NCI-H748 (cell line): Measurements from ENCODE around the gene THSD7B.
"Not testable (repeated sequence)": the region's sequence is repeated elsewhere in the genome, so short reads cannot be mapped to it uniquely, and the experiment has no call there.

ENCODE experiments used
- DNase-seq: peaks from one replicate; lab custom pipeline; 2025; ENCODE audit not compliant: unreplicated experiment; lab: John Stamatoyannopoulos, UW

Gene THSD7B

GRCh38 chr2:137672989-137673552, 907.7 kb downstream of the THSD7B start:
- DNase-seq: no peak

- no peak for DNase-seq
These were observed 909.6 kb downstream of the THSD7B start for GRCh38 chr2:137674991-137675390.

- DNase-seq: peak; percentile 31
These were observed 910.4 kb downstream of the THSD7B start for GRCh38 chr2:137675584-137676327.

DNA sequence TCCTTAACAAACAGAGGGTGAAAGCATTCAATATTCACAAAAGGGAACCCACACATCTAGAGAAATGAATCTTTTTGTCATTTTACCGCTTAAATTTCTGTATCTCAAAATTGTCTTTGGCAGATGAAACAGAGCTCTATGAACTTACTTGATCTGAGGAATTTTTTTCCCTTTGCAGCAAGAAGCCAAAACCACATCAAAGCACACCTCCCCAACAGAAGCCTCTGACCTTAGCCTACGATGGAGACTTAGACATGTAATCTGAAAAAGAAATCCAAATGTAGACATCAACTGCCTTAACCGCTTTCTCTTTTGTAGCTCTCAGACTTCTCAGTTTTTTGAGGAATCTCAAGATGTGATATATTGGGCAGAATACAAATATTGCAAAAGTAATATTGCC, 911.0 kb downstream of the THSD7B start:
- no peak for DNase-seq

GRCh38 chr2:137677466-137677865, 912.1 kb downstream of the THSD7B start:
- peak; percentile 21 for DNase-seq

GRCh38 chr2:137689549-137689948, 924.2 kb downstream of the THSD7B start:
- no peak for DNase-seq

GRCh38 chr2:137693534-137693933, 928.2 kb downstream of the THSD7B start:
- DNase-seq: no peak

DNA sequence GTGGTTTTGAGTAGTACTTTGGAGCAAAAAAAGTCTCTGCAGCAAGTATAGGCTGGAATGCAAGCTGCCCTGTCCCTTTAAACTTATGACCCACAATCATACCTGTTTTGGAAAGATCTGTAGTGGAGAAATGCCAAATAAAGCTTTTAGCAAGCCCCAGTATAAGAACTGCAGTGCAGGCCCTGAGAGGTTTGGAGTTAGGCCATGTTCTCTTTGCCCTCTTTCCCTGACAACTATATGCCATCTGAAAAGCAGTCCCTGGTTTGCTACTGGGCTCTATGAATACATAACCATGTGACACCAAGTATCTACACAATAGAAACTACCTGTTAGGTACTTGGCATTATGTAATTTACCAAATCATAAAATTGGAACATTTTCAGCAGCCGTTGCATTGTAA, 931.6 kb downstream of the THSD7B start:
- no peak for DNase-seq

GRCh38 chr2:137700250-137700649, 934.9 kb downstream of the THSD7B start:
- DNase-seq: not testable (repeated sequence)

- DNase-seq: no peak
These were observed 935.3 kb downstream of the THSD7B start for GRCh38 chr2:137700681-137701080.

DNA sequence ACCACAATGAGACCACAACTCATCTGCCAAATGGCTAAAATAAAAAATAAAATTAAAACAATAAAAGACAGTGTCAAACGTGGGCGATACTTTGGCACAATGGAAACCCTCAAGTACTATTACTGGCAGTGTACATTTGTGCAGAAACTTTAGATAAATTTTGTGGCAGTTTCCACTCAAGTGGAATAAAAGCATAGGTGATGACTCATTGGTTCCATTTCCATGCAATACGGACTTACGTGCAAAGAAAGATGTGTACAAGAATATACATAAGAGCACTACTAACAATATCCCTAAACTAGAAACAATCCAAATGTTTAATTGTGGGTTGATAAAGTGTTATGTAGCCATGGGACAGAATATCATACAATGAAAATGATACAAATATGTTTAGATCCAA, 940.0 kb downstream of the THSD7B start:
- no peak for DNase-seq

- DNase-seq: peak; percentile 11
These were observed 941.7 kb downstream of the THSD7B start for GRCh38 chr2:137706786-137707613.

DNA sequence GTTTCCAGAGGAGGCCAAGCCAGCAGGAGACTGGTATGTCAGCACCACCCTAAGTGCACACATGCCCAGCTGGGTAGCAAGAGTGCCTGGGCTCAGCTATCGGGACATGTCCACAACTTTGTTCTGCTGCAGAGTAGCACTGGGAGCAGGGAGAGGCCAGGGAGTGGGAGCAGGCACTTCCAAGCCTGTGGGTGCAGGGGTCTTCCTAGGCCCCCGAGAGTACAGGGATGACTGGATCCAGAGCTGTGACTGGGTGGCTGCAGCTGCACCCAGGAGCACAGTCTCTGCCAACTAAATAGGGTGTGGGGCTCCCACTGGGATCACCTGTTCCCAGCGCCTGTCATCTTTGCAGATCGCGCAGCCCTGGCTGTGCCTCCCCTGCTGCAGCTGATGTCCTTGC, 943.0 kb downstream of the THSD7B start:
- no peak for DNase-seq

DNA sequence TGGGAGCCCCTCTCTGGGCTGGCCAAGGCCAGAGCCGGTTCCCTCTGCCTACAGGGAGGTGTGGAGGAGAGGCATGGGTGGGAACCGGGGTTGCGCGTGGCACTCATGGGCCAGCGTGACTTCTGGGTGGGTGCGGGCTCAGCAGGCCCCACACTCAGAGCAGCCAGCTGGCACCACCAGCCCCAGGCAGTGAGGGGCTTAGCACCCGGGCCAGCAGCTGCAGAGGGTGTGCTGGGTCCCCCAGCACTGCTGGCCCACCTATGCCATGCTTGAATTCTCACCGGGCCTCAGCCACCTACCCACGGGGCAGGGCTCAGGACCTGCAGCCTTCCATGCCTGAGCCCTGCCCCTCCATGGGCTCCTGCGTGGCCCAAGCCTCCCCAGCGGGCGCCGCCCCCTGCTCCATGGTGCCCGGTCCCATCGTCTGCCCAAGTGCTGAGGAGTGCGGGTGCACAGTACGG, 950.4 kb downstream of the THSD7B start:
- no peak for DNase-seq

DNA sequence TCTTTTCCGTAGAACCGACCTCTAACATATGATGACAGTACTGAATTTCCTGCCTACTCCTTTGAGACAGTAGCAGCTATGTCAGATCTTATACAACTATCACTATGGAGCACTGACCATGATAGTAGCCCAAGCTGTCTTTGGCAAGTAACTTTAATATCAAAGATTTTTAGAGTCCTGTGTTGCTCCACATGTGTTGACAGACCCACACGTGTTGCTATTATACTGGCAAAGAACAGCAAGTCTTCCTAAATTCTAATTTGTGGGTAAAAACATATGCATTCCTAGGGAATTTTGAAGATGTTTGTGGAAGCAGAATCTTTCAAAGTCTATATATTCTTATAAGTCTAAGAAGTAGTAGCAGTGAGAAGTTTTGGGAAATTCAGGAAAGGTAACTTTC, 953.4 kb downstream of the THSD7B start:
- DNase-seq: no peak

- no peak for DNase-seq
These were observed 956.4 kb downstream of the THSD7B start for GRCh38 chr2:137721733-137722132.

DNA sequence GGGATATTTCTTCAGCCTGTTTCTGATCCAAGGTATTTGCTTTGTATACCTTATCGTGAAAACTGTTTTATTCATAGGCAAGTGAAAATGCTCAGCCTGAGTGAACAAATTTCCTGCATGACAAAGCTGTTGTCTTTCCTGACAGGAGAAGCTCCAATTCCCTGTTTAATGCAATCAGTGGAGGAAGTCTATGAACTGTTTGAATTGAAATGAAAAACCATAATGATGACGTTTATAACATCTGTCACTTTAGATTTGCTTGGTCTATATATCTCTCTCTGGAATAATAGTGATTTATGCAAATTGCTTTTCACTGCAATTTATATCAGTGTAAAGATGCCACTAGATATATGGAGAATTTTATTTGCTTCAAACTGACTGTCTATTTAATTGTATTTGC, 959.6 kb downstream of the THSD7B start:
- DNase-seq: no peak
